Ovary (tissue), 3 donors: ENCODE results near the gene OAS1.

Experiments used
- CTCF ChIP-seq, 3 donors: fragments of 450-650 bp in 2 of 3; fragments of 200-600 bp in 1 of 3; IDR thresholded peaks; one replicate each; pipeline versions ENCODE4 v1.5.1 to v1.8.0; 2016 to 2022; ENCODE audit warnings: antibody characterized with exemption in 3 of 3, mild to moderate bottlenecking in 1 of 3
- EP300 ChIP-seq: sonication (generic); formaldehyde crosslinking; IDR thresholded peaks from one replicate; pipeline ENCODE4 v1.6.1; 2017; ENCODE audit warnings: antibody characterized with exemption
- POLR2A ChIP-seq: fragments of 450-650 bp; IDR thresholded peaks from one replicate; pipeline ENCODE4 v1.6.1; 2017; ENCODE audit warnings: antibody characterized with exemption, mild to moderate bottlenecking, moderate library complexity
- donor health status: DM: no; HTN: no; CAD: no.

GRCh38 chr12:112942572-112942971 lies 35.8 kb downstream of the OAS1 start:
- TF ChIP-seq CTCF (IDR thresholded peaks at IDR 0.05) (no peak), POLR2A (no peak), EP300 (no peak)
